KMS-11 (cell line): Measurements from ENCODE around the gene CTDP1.

Experiments used
- H2AFZ ChIP-seq: fragments of 200-600 bp; sonication (generic); 2 replicates; pipeline ENCODE4 v1.6.1; 2016; ENCODE audit warnings: antibody characterized with exemption, mixed run types, low read depth
- H3K27ac ChIP-seq: fragments of 200-600 bp; sonication (generic); 2 replicates; pipeline ENCODE4 v1.6.1; 2016; ENCODE audit warnings: mild to moderate bottlenecking, mixed run types
- H3K27me3 ChIP-seq: fragments of 200-600 bp; sonication (generic); 2 replicates; pipeline ENCODE4 v1.6.1; 2017; ENCODE audit warnings: mild to moderate bottlenecking, low read depth, mixed run types, moderate library complexity; ENCODE audit not compliant: insufficient read depth
- H3K36me3 ChIP-seq: fragments of 200-600 bp; sonication (generic); 2 replicates; pipeline ENCODE4 v1.6.1; 2017; ENCODE audit warnings: mild to moderate bottlenecking, mixed run types; ENCODE audit not compliant: insufficient read depth
- H3K4me1 ChIP-seq: fragments of 200-600 bp; sonication (generic); 2 replicates; pipeline ENCODE4 v1.6.1; 2016; ENCODE audit warnings: mild to moderate bottlenecking, low read depth, mixed run types; ENCODE audit not compliant: poor library complexity, severe bottlenecking
- H3K4me2 ChIP-seq: fragments of 200-600 bp; sonication (generic); 2 replicates; pipeline ENCODE4 v1.7.0; 2016; ENCODE audit warnings: mild to moderate bottlenecking, mixed run types
- H3K4me3 ChIP-seq: fragments of 200-600 bp; sonication (generic); IDR thresholded peaks from 2 replicates; pipeline ENCODE4 v1.6.1; 2017; ENCODE audit warnings: low read depth, low read length, mixed read lengths; ENCODE audit not compliant: insufficient read depth
- H3K79me2 ChIP-seq: fragments of 200-600 bp; sonication (generic); 2 replicates; pipeline ENCODE4 v1.6.1; 2016; ENCODE audit warnings: low read depth, mixed run types; ENCODE audit not compliant: insufficient read depth
- H3K9ac ChIP-seq: fragments of 200-600 bp; sonication (generic); 2 replicates; pipeline ENCODE4 v1.6.1; 2016; ENCODE audit warnings: mild to moderate bottlenecking, mixed run types
- H4K20me1 ChIP-seq: fragments of 200-600 bp; sonication (generic); 2 replicates; pipeline ENCODE4 v1.6.1; 2016; ENCODE audit warnings: mild to moderate bottlenecking, mixed run types; ENCODE audit not compliant: insufficient read depth
- CTCF ChIP-seq: fragments of 200-600 bp; sonication (generic); conservative IDR thresholded peaks from 2 replicates; pipeline ENCODE4 v1.6.1; 2017; ENCODE audit warnings: low read depth, mild to moderate bottlenecking, antibody characterized with exemption, low read length, moderate library complexity, mixed read lengths

The CTDP1 gene

GRCh38 chr18:79733135-79733701 is 53.6 kb downstream of the CTDP1 start:
- no peaks in the 10 kb centered on the region for H3K4me1 ChIP-seq
- no peaks in the 10 kb centered on the region for H3K79me2 ChIP-seq
- TF ChIP-seq CTCF: no peak
- no peak overlapping the region for H2AFZ ChIP-seq
- H4K20me1 ChIP-seq: no peaks in the 10 kb centered on the region
- no peak overlapping the region for H3K27ac ChIP-seq
- H3K27me3 ChIP-seq: no peaks in the 10 kb centered on the region
- no peak overlapping the region for H3K4me2 ChIP-seq
- H3K4me3 ChIP-seq: no peak overlapping the region
- peaks cover 44% of the 10 kb centered on the region; the same call in 1 of the 2 replicates for H3K36me3 ChIP-seq
- H3K9ac ChIP-seq: no peak overlapping the region

- Histone ChIP-seq H3K9ac (no peak overlapping the region), H3K27me3 (no peaks in the 10 kb centered on the region), H3K4me1 (no peaks in the 10 kb centered on the region), H3K79me2 (no peaks in the 10 kb centered on the region), H4K20me1 (no peaks in the 10 kb centered on the region), H3K4me2 (no peak overlapping the region), H2AFZ (no peak overlapping the region), H3K27ac (no peak overlapping the region), H3K4me3 (no peak overlapping the region), H3K36me3 (peaks cover 39% of the 10 kb centered on the region; the same call in 1 of the 2 replicates)
- no peak for TF ChIP-seq CTCF
These were observed 54.6 kb downstream of the CTDP1 start for GRCh38 chr18:79733986-79734770.

- Histone ChIP-seq H2AFZ (no peak overlapping the region), H3K27ac (no peak overlapping the region), H3K4me2 (no peak overlapping the region), H3K27me3 (no peaks in the 10 kb centered on the region), H3K79me2 (no peaks in the 10 kb centered on the region), H3K4me3 (no peak overlapping the region), H3K36me3 (peaks cover 36% of the 10 kb centered on the region; the same call in 1 of the 2 replicates), H4K20me1 (no peaks in the 10 kb centered on the region), H3K4me1 (no peaks in the 10 kb centered on the region), H3K9ac (no peak overlapping the region)
- no peak for TF ChIP-seq CTCF
These were observed 55.7 kb downstream of the CTDP1 start for GRCh38 chr18:79735071-79735980.

GRCh38 chr18:79736230-79736629 is 56.6 kb downstream of the CTDP1 start:
- Histone ChIP-seq H4K20me1 (no peaks in the 10 kb centered on the region), H3K27me3 (no peaks in the 10 kb centered on the region), H3K27ac (no peak overlapping the region), H2AFZ (no peak overlapping the region), H3K79me2 (no peaks in the 10 kb centered on the region), H3K36me3 (peaks cover 30% of the 10 kb centered on the region; the same call in 1 of the 2 replicates), H3K4me1 (no peaks in the 10 kb centered on the region), H3K4me3 (no peak overlapping the region), H3K9ac (no peak overlapping the region), H3K4me2 (no peak overlapping the region)
- TF ChIP-seq CTCF: no peak
